ENCODE results near the gene STK17B. TPM values are rescaled to one million over a fixed set of nuclear protein-coding genes. Genes with fewer than 3 reads are reported as not detected.

Gene STK17B
- total and polyA plus RNA-seq, 2 donors (not counting 1 experiment from before 2014, with no cell fraction given), result 39.0 to 43.1 TPM

DNA sequence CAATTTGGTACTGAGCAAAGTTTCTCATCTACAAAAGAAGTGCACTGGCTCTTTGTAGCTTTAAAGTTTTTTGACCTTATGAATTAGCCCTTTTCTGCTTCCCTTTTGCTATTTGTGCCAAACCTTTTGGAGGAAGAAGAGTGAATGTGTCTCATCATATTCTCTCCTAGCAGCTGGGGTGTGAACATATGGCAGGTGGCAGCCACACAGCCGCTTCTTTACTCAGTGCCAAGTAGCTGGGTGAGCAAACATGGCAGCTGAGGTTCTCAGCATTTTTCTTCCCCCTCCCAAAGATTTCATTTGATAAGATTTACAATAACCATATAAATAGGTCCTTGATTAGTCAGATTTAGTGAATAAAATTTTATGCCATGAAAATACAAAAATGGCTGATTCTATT is 46.7 kb upstream of the STK17B start:
- Histone ChIP-seq H3K9ac (ENCODE audit: insufficient read depth, low read length) (no peak overlapping the region), H3K4me1 (ENCODE audit: control insufficient read depth, extremely low read depth, insufficient read depth, low read length) (no peaks in the 10 kb centered on the region), H3K36me3 (ENCODE audit: control insufficient read depth, insufficient read depth, low read length) (no peaks in the 10 kb centered on the region), H2AFZ (ENCODE audit: low read length) (no peak overlapping the region), H3K4me2 (ENCODE audit: extremely low read depth, insufficient read depth, low read length) (no peak overlapping the region), H3K27me3 (ENCODE audit: control insufficient read depth, insufficient read depth, low read length) (no peaks in the 10 kb centered on the region), H3K79me2 (ENCODE audit: control insufficient read depth, insufficient read depth, low read length) (no peaks in the 10 kb centered on the region), H3K4me3 (replicated peaks in 1 of 4; ENCODE audit: control extremely low read depth in 1 of 4, insufficient read depth in 1 of 4, low read depth in 3 of 4, low read length in 4 of 4) (no peak overlapping the region), H3K27ac (ENCODE audit: insufficient read depth, low read length) (no peak overlapping the region), H4K20me1 (ENCODE audit: control insufficient read depth, extremely low read depth, insufficient read depth, low read length) (no peaks in the 10 kb centered on the region), H3K9me3 (ENCODE audit: control insufficient read depth, insufficient read depth, low read depth, low read length) (no peaks in the 10 kb centered on the region)
- no peak for DNase-seq (ENCODE audit: low read depth in 2 of 2)
- TF ChIP-seq, protein P1, sequence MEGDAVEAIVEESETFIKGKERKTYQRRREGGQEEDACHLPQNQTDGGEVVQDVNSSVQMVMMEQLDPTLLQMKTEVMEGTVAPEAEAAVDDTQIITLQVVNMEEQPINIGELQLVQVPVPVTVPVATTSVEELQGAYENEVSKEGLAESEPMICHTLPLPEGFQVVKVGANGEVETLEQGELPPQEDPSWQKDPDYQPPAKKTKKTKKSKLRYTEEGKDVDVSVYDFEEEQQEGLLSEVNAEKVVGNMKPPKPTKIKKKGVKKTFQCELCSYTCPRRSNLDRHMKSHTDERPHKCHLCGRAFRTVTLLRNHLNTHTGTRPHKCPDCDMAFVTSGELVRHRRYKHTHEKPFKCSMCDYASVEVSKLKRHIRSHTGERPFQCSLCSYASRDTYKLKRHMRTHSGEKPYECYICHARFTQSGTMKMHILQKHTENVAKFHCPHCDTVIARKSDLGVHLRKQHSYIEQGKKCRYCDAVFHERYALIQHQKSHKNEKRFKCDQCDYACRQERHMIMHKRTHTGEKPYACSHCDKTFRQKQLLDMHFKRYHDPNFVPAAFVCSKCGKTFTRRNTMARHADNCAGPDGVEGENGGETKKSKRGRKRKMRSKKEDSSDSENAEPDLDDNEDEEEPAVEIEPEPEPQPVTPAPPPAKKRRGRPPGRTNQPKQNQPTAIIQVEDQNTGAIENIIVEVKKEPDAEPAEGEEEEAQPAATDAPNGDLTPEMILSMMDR (conservative IDR thresholded peaks at IDR 0.05 in 1 of 2, IDR thresholded peaks at IDR 0.05 in 1 of 2; ENCODE audit: low read depth in 1 of 2, low read length in 2 of 2), result no peak
- no peak for TF ChIP-seq EZH2 (IDR thresholded peaks at IDR 0.05; ENCODE audit: low read length, missing control alignments)

- H3K36me3 ChIP-seq (ENCODE audit: control insufficient read depth, insufficient read depth, low read length), result no peaks in the 10 kb centered on the region
These were observed 45.7 kb upstream of the STK17B start for GRCh38 chr2:196217116-196217515.

DNA sequence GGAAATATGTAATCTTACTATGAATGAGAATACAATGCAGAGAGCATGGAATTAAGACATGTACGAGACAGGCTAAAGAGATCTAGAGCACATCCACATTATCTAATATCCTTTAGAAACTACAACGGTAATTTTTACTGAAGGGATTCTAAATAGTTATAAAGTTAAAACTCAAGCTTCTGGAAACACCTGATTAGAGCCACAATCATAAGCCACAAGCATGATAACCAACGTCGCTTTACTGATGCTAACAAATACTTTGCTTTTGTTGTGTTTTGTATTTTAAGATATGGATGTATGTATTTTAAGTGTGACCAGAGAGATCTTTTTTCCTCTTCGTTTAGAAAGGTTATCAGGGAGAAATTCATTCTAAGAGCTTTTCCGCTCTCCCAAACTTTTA is 44.0 kb upstream of the STK17B start:
- Histone ChIP-seq H4K20me1 (ENCODE audit: control insufficient read depth, extremely low read depth, insufficient read depth, low read length) (no peaks in the 10 kb centered on the region), H3K4me1 (ENCODE audit: control insufficient read depth, extremely low read depth, insufficient read depth, low read length) (no peaks in the 10 kb centered on the region), H3K9me3 (ENCODE audit: control insufficient read depth, insufficient read depth, low read depth, low read length) (no peaks in the 10 kb centered on the region), H3K4me2 (ENCODE audit: extremely low read depth, insufficient read depth, low read length) (no peak overlapping the region), H3K27me3 (ENCODE audit: control insufficient read depth, insufficient read depth, low read length) (no peaks in the 10 kb centered on the region), H3K4me3 (replicated peaks in 1 of 4; ENCODE audit: control extremely low read depth in 1 of 4, insufficient read depth in 1 of 4, low read depth in 3 of 4, low read length in 4 of 4) (no peak overlapping the region), H3K79me2 (ENCODE audit: control insufficient read depth, insufficient read depth, low read length) (no peaks in the 10 kb centered on the region), H3K36me3 (ENCODE audit: control insufficient read depth, insufficient read depth, low read length) (no peaks in the 10 kb centered on the region), H3K27ac (ENCODE audit: insufficient read depth, low read length) (no peak overlapping the region), H3K9ac (ENCODE audit: insufficient read depth, low read length) (no peak overlapping the region), H2AFZ (ENCODE audit: low read length) (no peak overlapping the region)
- TF ChIP-seq, protein P1 (conservative IDR thresholded peaks at IDR 0.05 in 1 of 2, IDR thresholded peaks at IDR 0.05 in 1 of 2; ENCODE audit: low read depth in 1 of 2, low read length in 2 of 2), result no peak
- DNase-seq (ENCODE audit: low read depth in 2 of 2), result no peak

More at GRCh38 chr2:196217116-196217515, 45.7 kb upstream of the STK17B start:
- no peaks in the 10 kb centered on the region for H3K79me2 ChIP-seq (ENCODE audit: control insufficient read depth, insufficient read depth, low read length)
- H3K4me1 ChIP-seq (ENCODE audit: control insufficient read depth, extremely low read depth, insufficient read depth, low read length), result no peaks in the 10 kb centered on the region
- H3K4me2 ChIP-seq (ENCODE audit: extremely low read depth, insufficient read depth, low read length), result no peak overlapping the region
- H4K20me1 ChIP-seq (ENCODE audit: control insufficient read depth, extremely low read depth, insufficient read depth, low read length), result no peaks in the 10 kb centered on the region
- no peak for TF ChIP-seq EZH2 (IDR thresholded peaks at IDR 0.05; ENCODE audit: low read length, missing control alignments)
- TF ChIP-seq, protein P1 (conservative IDR thresholded peaks at IDR 0.05 in 1 of 2, IDR thresholded peaks at IDR 0.05 in 1 of 2; ENCODE audit: low read depth in 1 of 2, low read length in 2 of 2), result no peak
- no peaks in the 10 kb centered on the region for H3K9me3 ChIP-seq (ENCODE audit: control insufficient read depth, insufficient read depth, low read depth, low read length)
- H3K9ac ChIP-seq (ENCODE audit: insufficient read depth, low read length), result no peak overlapping the region
- H3K27ac ChIP-seq (ENCODE audit: insufficient read depth, low read length), result no peak overlapping the region
- H3K27me3 ChIP-seq (ENCODE audit: control insufficient read depth, insufficient read depth, low read length), result no peaks in the 10 kb centered on the region
- no peak overlapping the region for H2AFZ ChIP-seq (ENCODE audit: low read length)
- no peak overlapping the region for H3K4me3 ChIP-seq (replicated peaks in 1 of 4; ENCODE audit: control extremely low read depth in 1 of 4, insufficient read depth in 1 of 4, low read depth in 3 of 4, low read length in 4 of 4)
- DNase-seq (ENCODE audit: low read depth in 2 of 2), result no peak

All from fibroblast of lung (primary cell).